Activated CD4-positive, alpha-beta memory T cell treated with anti-CD3 and anti-CD28 coated beads for 36 hours (primary cell): ENCODE data around the gene TMUB1. TPM values are rescaled to one million over a fixed set of nuclear protein-coding genes. Genes with fewer than 3 reads are reported as not detected.

Source experiments
- CTCF ChIA-PET: fragments of 350-600 bp; sonication (Branson Sonifier 250); formaldehyde crosslinking; loops from one replicate; lab custom pipeline; 2021; ENCODE audit warnings: antibody characterized with exemption, inconsistent platforms; lab: Charles Lee
- POLR2A ChIA-PET: fragments of 350-600 bp; sonication (Branson Sonifier 250); formaldehyde crosslinking; loops from one replicate; lab custom pipeline; 2021; ENCODE audit warnings: antibody characterized with exemption; lab: Charles Lee
- DNase-seq: peaks from one replicate; pipeline ENCODE4 v3.0.0-alpha.2; 2020
- H3K27ac Mint-ChIP-seq: one replicate; pipeline ENCODE4 v1.8.0; 2021; ENCODE audit warnings: mixed read lengths
- H3K27me3 Mint-ChIP-seq: one replicate; pipeline ENCODE4 v1.8.0; 2021; ENCODE audit warnings: mixed read lengths
- H3K36me3 Mint-ChIP-seq: one replicate; pipeline ENCODE4 v1.8.0; 2021; ENCODE audit warnings: mixed read lengths
- H3K4me1 Mint-ChIP-seq: one replicate; pipeline ENCODE4 v1.8.0; 2021; ENCODE audit warnings: low read depth, mixed read lengths
- H3K4me3 Mint-ChIP-seq: one replicate; pipeline ENCODE4 v1.8.0; 2021; ENCODE audit warnings: mild to moderate bottlenecking, mixed read lengths
- H3K9me3 Mint-ChIP-seq: one replicate; pipeline ENCODE4 v1.8.0; 2021; ENCODE audit warnings: mixed read lengths
- intact Hi-C: fragments of 100-400 bp; cut with micrococcal nuclease; formaldehyde crosslinking; loops from one replicate; pipeline ENCODE4 v1.15.1; 2023
- total RNA-seq, 2 experiments: library from RNA; stranded (reverse); gene quantifications; one replicate each; pipeline ENCODE4 v1.2.3, GENCODE V29; 2021

Gene TMUB1
- total RNA-seq, 2 experiments from 2014 or later, result 53.8 to 60.9 TPM

- H3K36me3 Mint-ChIP-seq, result peaks cover 6% of the 10 kb centered on the region
- intact Hi-C loops, result no loop called here
- H3K27ac Mint-ChIP-seq, result no peak overlapping the region
- peak overlapping the region; percentile 89 for H3K4me3 Mint-ChIP-seq
- H3K9me3 Mint-ChIP-seq, result no peaks in the 10 kb centered on the region
- ChIA-PET CTCF (interaction anchor here (1.7 kb wide), 3 partner anchors 33 to 63 kb away, joined by 7 to 13 read pairs (median 7); partner anchors contain the start of gene ABCB8), POLR2A (interaction anchor here (0.7 to 1.5 kb wide), 3 partner anchors 10 to 22 kb away, joined by 3 to 4 read pairs (median 3); partner anchors contain the start of gene TMUB1)
- H3K27me3 Mint-ChIP-seq, result no peaks in the 10 kb centered on the region
- H3K4me1 Mint-ChIP-seq, result peaks cover 25% of the 10 kb centered on the region
- no peak for DNase-seq
These were observed 21.8 kb downstream of the TMUB1 start for GRCh38 chr7:151061213-151062110.

- Mint-ChIP-seq H3K9me3 (no peaks in the 10 kb centered on the region), H3K36me3 (peaks cover 5% of the 10 kb centered on the region), H3K27me3 (no peaks in the 10 kb centered on the region), H3K27ac (no peak overlapping the region), H3K4me3 (peak overlapping the region; percentile 89), H3K4me1 (peaks cover 25% of the 10 kb centered on the region)
- CTCF ChIA-PET, result interaction anchor here (0.8 to 1.9 kb wide), 8 partner anchors 10 to 64 kb away, joined by 3 to 13 read pairs (median 4); partner anchors contain the start of gene ABCB8
- POLR2A ChIA-PET, result interaction anchor here (0.7 to 2.1 kb wide), 5 partner anchors 11 to 50 kb away, joined by 3 to 5 read pairs (median 3); partner anchors contain the start of gene TMUB1
- intact Hi-C loops, result no loop called here
- DNase-seq, result peak; percentile 38
These were observed 22.7 kb downstream of the TMUB1 start for GRCh38 chr7:151060416-151061212.

- H3K27me3 Mint-ChIP-seq, result no peaks in the 10 kb centered on the region
- no peaks in the 10 kb centered on the region for H3K36me3 Mint-ChIP-seq
- peak overlapping the region; percentile 28 for H3K27ac Mint-ChIP-seq
- CTCF ChIA-PET, result interaction anchor here (0.8 to 1.9 kb wide), 8 partner anchors 9 to 64 kb away, joined by 3 to 13 read pairs (median 4); partner anchors contain the start of gene ABCB8
- peak overlapping the region; percentile 89 for H3K4me3 Mint-ChIP-seq
- no peak for DNase-seq
- POLR2A ChIA-PET, result interaction anchor here (0.8 to 2.1 kb wide), 3 partner anchors 11 to 49 kb away, joined by 3 to 5 read pairs (median 4); no protein-coding TSS in a partner anchor
- no peaks in the 10 kb centered on the region for H3K9me3 Mint-ChIP-seq
- intact Hi-C loops, result no loop called here
- H3K4me1 Mint-ChIP-seq, result peaks cover 25% of the 10 kb centered on the region
These were observed 23.2 kb downstream of the TMUB1 start for GRCh38 chr7:151060113-151060415.

- peak; percentile 72 for DNase-seq
- POLR2A ChIA-PET, result interaction anchor here (0.6 to 2.1 kb wide), 3 partner anchors 13 to 48 kb away, joined by 3 to 5 read pairs (median 3); no protein-coding TSS in a partner anchor
- Mint-ChIP-seq H3K27ac (peak within 1 kb of the TSS; percentile 89), H3K36me3 (no peaks in the 10 kb centered on the region), H3K4me3 (peak within 1 kb of the TSS; percentile 89), H3K4me1 (peaks cover 25% of the 10 kb centered on the region), H3K27me3 (no peaks in the 10 kb centered on the region), H3K9me3 (no peaks in the 10 kb centered on the region)
- intact Hi-C loops, result loop anchor here (10.0 kb wide), 1 partner anchor 295 kb away; no protein-coding TSS in a partner anchor
- CTCF ChIA-PET, result interaction anchor here (0.8 to 1.9 kb wide), 7 partner anchors 9 to 54 kb away, joined by 3 to 13 read pairs (median 5); partner anchors contain the start of gene ABCB8
These were observed 23.8 kb downstream of the TMUB1 start, which contains the start of gene SLC4A2 for GRCh38 chr7:151059367-151060112. TSS of gene SLC4A2 (plus strand) at chr7:151059589. CDS start at chr7:151061988, 2,399 bp downstream.

- Mint-ChIP-seq H3K36me3 (no peaks in the 10 kb centered on the region), H3K4me1 (peaks cover 25% of the 10 kb centered on the region), H3K27me3 (no peaks in the 10 kb centered on the region), H3K27ac (peak overlapping the region; percentile 89), H3K4me3 (peak overlapping the region; percentile 89), H3K9me3 (no peaks in the 10 kb centered on the region)
- DNase-seq, result peak; percentile 44
- intact Hi-C loops, result loop anchor here (1.0 to 10.0 kb wide), 5 partner anchors 20 to 296 kb away; partner anchors contain the start of genes ABCB8, ABCF2 and FASTK
- ChIA-PET CTCF (interaction anchor here (1.0 to 1.9 kb wide), 3 partner anchors 8 to 31 kb away, joined by 3 to 10 read pairs (median 5); partner anchors contain the start of gene ABCB8), POLR2A (interaction anchor here (1.0 to 2.1 kb wide), 2 partner anchors 24 to 48 kb away, joined by 3 to 5 read pairs; partner anchors contain the start of gene TMUB1)
These were observed 24.4 kb downstream of the TMUB1 start for GRCh38 chr7:151058781-151059366.

GRCh38 chr7:151057989-151058780 lies 25.1 kb downstream of the TMUB1 start:
- Mint-ChIP-seq H3K27me3 (no peaks in the 10 kb centered on the region), H3K4me3 (peak overlapping the region; percentile 89), H3K36me3 (no peaks in the 10 kb centered on the region), H3K9me3 (no peaks in the 10 kb centered on the region), H3K4me1 (peaks cover 25% of the 10 kb centered on the region), H3K27ac (peak overlapping the region; percentile 89)
- POLR2A ChIA-PET, result interaction anchor here (0.5 to 2.1 kb wide), 3 partner anchors 25 to 169 kb away, joined by 3 to 5 read pairs (median 3); partner anchors contain the start of genes ABCF2 and TMUB1
- CTCF ChIA-PET, result interaction anchor here (1.0 to 1.2 kb wide), 2 partner anchors 27 to 30 kb away, joined by 3 to 10 read pairs; partner anchors contain the start of gene ABCB8
- DNase-seq, result peak; percentile 98
- intact Hi-C loops, result loop anchor here (1.0 to 10.0 kb wide), 5 partner anchors 19 to 297 kb away; partner anchors contain the start of genes ABCB8, ABCF2 and FASTK

GRCh38 chr7:151057506-151057988 lies 25.7 kb downstream of the TMUB1 start, which contains the start of gene CDK5:
TSS of gene CDK5 (minus strand) at chr7:151057897. CDS start at chr7:151057848, 49 bp downstream.
- Mint-ChIP-seq H3K27me3 (no peaks in the 10 kb centered on the region), H3K36me3 (peaks cover 1% of the 10 kb centered on the region), H3K27ac (peak within 1 kb of the TSS; percentile 89), H3K4me3 (peak within 1 kb of the TSS; percentile 89), H3K4me1 (peaks cover 26% of the 10 kb centered on the region), H3K9me3 (no peaks in the 10 kb centered on the region)
- intact Hi-C loops, result loop anchor here (10.0 kb wide), 1 partner anchor 297 kb away; no protein-coding TSS in a partner anchor
- ChIA-PET CTCF (no interaction called here), POLR2A (interaction anchor here (0.5 to 1.0 kb wide), 2 partner anchors 26 to 170 kb away, joined by 3 read pairs; partner anchors contain the start of genes ABCF2 and TMUB1)
- DNase-seq, result no peak

GRCh38 chr7:151056666-151057505 lies 26.4 kb downstream of the TMUB1 start:
- ChIA-PET CTCF (interaction anchor here (1.4 kb wide), 1 partner anchor 38 kb away, joined by 4 read pairs; no protein-coding TSS in a partner anchor), POLR2A (no interaction called here)
- peak overlapping the region; percentile 89 for H3K4me3 Mint-ChIP-seq

GRCh38 chr7:151056283-151056665 lies 27.0 kb downstream of the TMUB1 start:
- no peaks in the 10 kb centered on the region for H3K27me3 Mint-ChIP-seq
- no peaks in the 10 kb centered on the region for H3K9me3 Mint-ChIP-seq
- H3K4me1 Mint-ChIP-seq, result peaks cover 25% of the 10 kb centered on the region
- DNase-seq, result no peak
- intact Hi-C loops, result loop anchor here (10.0 kb wide), 1 partner anchor 299 kb away; no protein-coding TSS in a partner anchor
- CTCF ChIA-PET, result interaction anchor here (1.4 kb wide), 1 partner anchor 38 kb away, joined by 4 read pairs; no protein-coding TSS in a partner anchor
- peak overlapping the region; percentile 89 for H3K4me3 Mint-ChIP-seq
- POLR2A ChIA-PET, result no interaction called here
- no peak overlapping the region for H3K27ac Mint-ChIP-seq
- H3K36me3 Mint-ChIP-seq, result peaks cover 2% of the 10 kb centered on the region

More at GRCh38 chr7:151056666-151057505, 26.4 kb downstream of the TMUB1 start:
- intact Hi-C loops, result loop anchor here (10.0 kb wide), 1 partner anchor 298 kb away; no protein-coding TSS in a partner anchor
- H3K27me3 Mint-ChIP-seq, result no peaks in the 10 kb centered on the region
- H3K9me3 Mint-ChIP-seq, result no peaks in the 10 kb centered on the region
- H3K4me1 Mint-ChIP-seq, result peaks cover 27% of the 10 kb centered on the region
- H3K27ac Mint-ChIP-seq, result no peak overlapping the region
- DNase-seq, result no peak
- H3K36me3 Mint-ChIP-seq, result peaks cover 2% of the 10 kb centered on the region
